ENCODE data around the gene FOXA1. TPM values are rescaled to one million over a fixed set of nuclear protein-coding genes. Genes with fewer than 3 reads are reported as not detected.

The FOXA1 gene
- total RNA-seq, 4 donors from 2014 or later: 0.09 to 0.44 TPM; not detected in 2

GRCh38 chr14:37539992-37540391 lies 55.1 kb downstream of the FOXA1 start:
- intact Hi-C loops (cut with DNase I; ENCODE audit: low total_unique reads) (no loop called here), in situ Hi-C loops (cut with MboI; ENCODE audit: low sequenced_read_pairs in 4 of 4) (no loop called here)
- ATAC-seq: no peak
- Histone ChIP-seq H3K27me3 (no peaks in the 10 kb centered on the region), H3K4me3 (no peak overlapping the region), H3K9me3 (no peaks in the 10 kb centered on the region), H3K27ac (no peak overlapping the region), H3K36me3 (no peaks in the 10 kb centered on the region), H3K4me1 (no peaks in the 10 kb centered on the region)
- DNase-seq: no peak
- no peak for TF ChIP-seq CTCF (IDR thresholded peaks at IDR 0.05 in 4 of 5, conservative IDR thresholded peaks at IDR 0.05 in 1 of 5)
- TF ChIP-seq POLR2A (IDR thresholded peaks at IDR 0.05): no peak

Other genes starting within 250 kb of the FOXA1 start
- gene TTC6, start 380 bp upstream of the FOXA1 start, total RNA-seq: not detected

Measured in gastrocnemius medialis (tissue), 4 donors.